Neuron (in vitro differentiated cells): ENCODE measurements around the gene SIM2.

Experiments
- H2AFZ ChIP-seq: one replicate; pipeline ENCODE4 v1.6.1; 2013; ENCODE audit warnings: low read depth, mild to moderate bottlenecking, inconsistent platforms, low read length, moderate library complexity
- H3K27me3 ChIP-seq: one replicate; pipeline ENCODE4 v1.6.1; 2013; ENCODE audit warnings: low read length; ENCODE audit not compliant: insufficient read depth
- H3K36me3 ChIP-seq: one replicate; pipeline ENCODE4 v1.6.1; 2013; ENCODE audit warnings: low read length; ENCODE audit not compliant: insufficient read depth
- H3K4me1 ChIP-seq: one replicate; pipeline ENCODE4 v1.6.1; 2013; ENCODE audit warnings: low read length; ENCODE audit not compliant: insufficient read depth
- H3K4me3 ChIP-seq: 2 replicates; pipeline ENCODE4 v1.5.1; 2013; ENCODE audit warnings: mild to moderate bottlenecking, low read length, moderate library complexity
- H3K9me3 ChIP-seq: one replicate; pipeline ENCODE4 v1.6.1; 2013; ENCODE audit warnings: low read length

The SIM2 gene

GRCh38 chr21:36692114-36692834, 6.6 kb upstream of the SIM2 start:
- peaks cover 89% of the 10 kb centered on the region for H3K27me3 ChIP-seq
- H3K4me1 ChIP-seq: no peaks in the 10 kb centered on the region
- no peak overlapping the region for H3K4me3 ChIP-seq
- peaks cover 5% of the 10 kb centered on the region for H3K9me3 ChIP-seq
- H3K36me3 ChIP-seq: no peaks in the 10 kb centered on the region
- no peak overlapping the region for H2AFZ ChIP-seq

GRCh38 chr21:36692835-36693488, 6.0 kb upstream of the SIM2 start:
- H3K36me3 ChIP-seq: no peaks in the 10 kb centered on the region
- no peak overlapping the region for H3K4me3 ChIP-seq

GRCh38 chr21:36693489-36694030, 5.4 kb upstream of the SIM2 start:
- Histone ChIP-seq H3K4me3 (no peak overlapping the region), H3K36me3 (no peaks in the 10 kb centered on the region), H3K27me3 (peaks cover 97% of the 10 kb centered on the region), H3K4me1 (peaks cover 9% of the 10 kb centered on the region), H3K9me3 (peaks cover 2% of the 10 kb centered on the region), H2AFZ (no peak overlapping the region)

More at GRCh38 chr21:36692835-36693488, 6.0 kb upstream of the SIM2 start:
- Histone ChIP-seq H2AFZ (no peak overlapping the region), H3K27me3 (peaks cover 95% of the 10 kb centered on the region), H3K9me3 (peaks cover 5% of the 10 kb centered on the region), H3K4me1 (peaks cover 3% of the 10 kb centered on the region)

GRCh38 chr21:36694031-36694515, 4.8 kb upstream of the SIM2 start:
- Histone ChIP-seq H3K27me3 (peaks cover 99% of the 10 kb centered on the region), H2AFZ (no peak overlapping the region), H3K36me3 (no peaks in the 10 kb centered on the region), H3K9me3 (peaks cover 2% of the 10 kb centered on the region), H3K4me1 (peaks cover 13% of the 10 kb centered on the region), H3K4me3 (no peak overlapping the region)

- Histone ChIP-seq H2AFZ (no peak overlapping the region), H3K9me3 (peaks cover 2% of the 10 kb centered on the region), H3K4me3 (no peak overlapping the region), H3K27me3 (peaks cover 99% of the 10 kb centered on the region), H3K36me3 (no peaks in the 10 kb centered on the region), H3K4me1 (peaks cover 15% of the 10 kb centered on the region)
Observed at GRCh38 chr21:36694593-36695282, 4.2 kb upstream of the SIM2 start.

GRCh38 chr21:36695283-36695634, 3.7 kb upstream of the SIM2 start:
- Histone ChIP-seq H3K4me3 (no peak overlapping the region), H2AFZ (no peak overlapping the region), H3K27me3 (peaks cover 99% of the 10 kb centered on the region), H3K36me3 (no peaks in the 10 kb centered on the region), H3K9me3 (peaks cover 2% of the 10 kb centered on the region), H3K4me1 (peaks cover 17% of the 10 kb centered on the region)

- Histone ChIP-seq H3K27me3 (peaks cover 99% of the 10 kb centered on the region), H3K4me1 (peaks cover 22% of the 10 kb centered on the region), H3K9me3 (peaks cover 2% of the 10 kb centered on the region), H2AFZ (no peak overlapping the region), H3K4me3 (no peak overlapping the region), H3K36me3 (no peaks in the 10 kb centered on the region)
Observed at GRCh38 chr21:36695671-36696389, 3.1 kb upstream of the SIM2 start.

GRCh38 chr21:36696390-36697059, 2.4 kb upstream of the SIM2 start:
- Histone ChIP-seq H3K9me3 (peaks cover 2% of the 10 kb centered on the region), H3K36me3 (no peaks in the 10 kb centered on the region), H2AFZ (no peak overlapping the region), H3K4me1 (peaks cover 29% of the 10 kb centered on the region), H3K4me3 (no peak overlapping the region), H3K27me3 (peaks cover 99% of the 10 kb centered on the region)

GRCh38 chr21:36697060-36697850, 1.7 kb upstream of the SIM2 start:
- Histone ChIP-seq H3K9me3 (no peaks in the 10 kb centered on the region), H3K4me1 (peaks cover 30% of the 10 kb centered on the region), H2AFZ (no peak overlapping the region), H3K36me3 (no peaks in the 10 kb centered on the region), H3K27me3 (peaks cover 99% of the 10 kb centered on the region), H3K4me3 (no peak overlapping the region)

- H3K27me3 ChIP-seq: peaks cover 99% of the 10 kb centered on the region
- H3K4me1 ChIP-seq: peaks cover 30% of the 10 kb centered on the region
- no peak overlapping the region for H2AFZ ChIP-seq
- no peak overlapping the region for H3K4me3 ChIP-seq
- H3K36me3 ChIP-seq: no peaks in the 10 kb centered on the region
- H3K9me3 ChIP-seq: no peaks in the 10 kb centered on the region
Observed at GRCh38 chr21:36697851-36698384, 997 bp upstream of the SIM2 start.

- H3K36me3 ChIP-seq: no peaks in the 10 kb centered on the region
- peaks cover 99% of the 10 kb centered on the region for H3K27me3 ChIP-seq
- H3K4me3 ChIP-seq: peak overlapping the region; percentile 25
- H2AFZ ChIP-seq: no peak overlapping the region
- H3K4me1 ChIP-seq: peaks cover 30% of the 10 kb centered on the region
- H3K9me3 ChIP-seq: no peaks in the 10 kb centered on the region
Observed at GRCh38 chr21:36698385-36698980, 432 bp upstream of the SIM2 start.
